Measurements from ENCODE around the gene CEBPB. TPM values are rescaled to one million over a fixed set of nuclear protein-coding genes. Genes with fewer than 3 reads are reported as not detected.

The CEBPB gene
- total RNA-seq, 1 experiment from 2014 or later, result 22.6 TPM

DNA sequence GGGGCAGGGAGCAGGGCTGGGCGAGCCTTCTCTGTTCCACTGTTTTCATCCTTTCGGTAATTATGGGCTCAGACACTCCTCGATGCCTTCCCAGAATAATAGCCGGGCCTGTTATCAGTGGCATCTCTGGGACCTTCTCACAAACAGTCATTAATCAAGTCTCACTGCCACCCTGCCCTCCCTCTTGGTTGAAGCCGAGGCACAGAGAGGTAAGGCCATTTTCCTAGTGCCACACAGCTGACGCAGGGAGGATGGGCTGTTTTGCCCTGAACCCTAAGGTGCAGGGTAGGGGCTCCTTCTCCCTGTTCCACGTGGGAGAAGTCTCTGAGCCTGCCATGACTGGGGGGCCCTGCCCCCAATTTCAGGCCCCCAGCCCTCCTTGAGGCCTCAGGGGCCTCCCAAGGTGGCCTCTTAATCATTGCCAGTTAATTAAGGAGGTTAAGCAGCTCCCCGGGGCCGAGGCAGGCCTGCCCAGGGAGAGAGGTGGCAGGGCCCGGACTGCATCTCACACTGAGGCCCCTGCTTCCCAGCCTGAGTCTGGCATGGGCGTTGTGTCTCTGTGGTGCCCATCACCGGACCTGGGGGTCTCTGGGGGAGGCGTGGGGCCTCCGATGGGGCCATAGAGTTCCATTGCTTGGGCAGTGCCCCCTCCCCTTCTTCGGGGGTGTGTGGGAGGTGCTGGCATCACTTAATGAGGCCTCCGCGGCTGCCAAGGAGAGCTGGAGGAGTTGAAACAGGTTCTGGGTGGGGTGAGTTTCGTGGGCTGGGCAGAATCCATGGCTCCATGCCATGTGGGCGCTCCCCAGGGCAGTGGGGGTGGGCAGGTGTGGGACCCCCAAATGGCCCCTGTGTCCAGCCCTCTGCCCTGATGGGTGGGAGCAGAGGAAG lies 42.9 kb downstream of the CEBPB start:
- Histone ChIP-seq H3K56ac (ENCODE audit: insufficient read length, low read depth, low read length) (no peak overlapping the region), H3T11ph (ENCODE audit: low read length) (no peak overlapping the region), H2AFZ (ENCODE audit: low read length) (no peak overlapping the region), H3K23ac (ENCODE audit: insufficient read length, low read depth, low read length) (no peak overlapping the region), H2BK20ac (ENCODE audit: low read depth, low read length, poor library complexity, severe bottlenecking) (no peak overlapping the region), H2BK5ac (ENCODE audit: insufficient read length, low read length) (no peak overlapping the region), H3K27me3 (ENCODE audit: insufficient read depth, low read length) (no peaks in the 10 kb centered on the region), H3K79me1 (ENCODE audit: insufficient read depth, low read depth, low read length, poor library complexity, severe bottlenecking) (no peaks in the 10 kb centered on the region), H3K9ac (ENCODE audit: extremely low read depth, insufficient read length, low read length) (no peak overlapping the region), H3K4ac (ENCODE audit: low read depth, low read length) (no peak overlapping the region), H4K91ac (ENCODE audit: insufficient read length, low read depth, low read length) (no peak overlapping the region), H3K18ac (ENCODE audit: insufficient read length, low read depth, low read length) (no peak overlapping the region), H3K79me2 (ENCODE audit: insufficient read depth, low read length) (no peaks in the 10 kb centered on the region), H3K27ac (ENCODE audit: insufficient read length, low read depth, low read length) (no peak overlapping the region), H4K8ac (replicated peaks; ENCODE audit: insufficient read length, low read depth, low read length) (no peak overlapping the region), H3K4me1 (ENCODE audit: insufficient read depth, low read length) (no peaks in the 10 kb centered on the region), H3K4me2 (ENCODE audit: insufficient read depth, insufficient read length, low read length) (no peak overlapping the region), H2BK120ac (ENCODE audit: low read depth, low read length, poor library complexity, severe bottlenecking) (no peak overlapping the region), H4K20me1 (ENCODE audit: control insufficient read depth, insufficient read depth, insufficient read length) (no peaks in the 10 kb centered on the region), H2BK12ac (ENCODE audit: insufficient read length, low read depth, low read length) (no peak overlapping the region), H2BK15ac (ENCODE audit: low read depth, low read length) (no peak overlapping the region), H3K9me3 (ENCODE audit: control insufficient read depth, low read depth, low read length) (no peaks in the 10 kb centered on the region), H3K14ac (ENCODE audit: insufficient read depth, low read length) (no peak overlapping the region), H4K5ac (ENCODE audit: insufficient read length, low read depth, low read length) (no peak overlapping the region), H2AK5ac (ENCODE audit: insufficient read length, low read length) (no peak overlapping the region), H3K23me2 (ENCODE audit: insufficient read length, low read depth, low read length, poor library complexity, severe bottlenecking) (no peaks in the 10 kb centered on the region)
- TF ChIP-seq, protein P1, sequence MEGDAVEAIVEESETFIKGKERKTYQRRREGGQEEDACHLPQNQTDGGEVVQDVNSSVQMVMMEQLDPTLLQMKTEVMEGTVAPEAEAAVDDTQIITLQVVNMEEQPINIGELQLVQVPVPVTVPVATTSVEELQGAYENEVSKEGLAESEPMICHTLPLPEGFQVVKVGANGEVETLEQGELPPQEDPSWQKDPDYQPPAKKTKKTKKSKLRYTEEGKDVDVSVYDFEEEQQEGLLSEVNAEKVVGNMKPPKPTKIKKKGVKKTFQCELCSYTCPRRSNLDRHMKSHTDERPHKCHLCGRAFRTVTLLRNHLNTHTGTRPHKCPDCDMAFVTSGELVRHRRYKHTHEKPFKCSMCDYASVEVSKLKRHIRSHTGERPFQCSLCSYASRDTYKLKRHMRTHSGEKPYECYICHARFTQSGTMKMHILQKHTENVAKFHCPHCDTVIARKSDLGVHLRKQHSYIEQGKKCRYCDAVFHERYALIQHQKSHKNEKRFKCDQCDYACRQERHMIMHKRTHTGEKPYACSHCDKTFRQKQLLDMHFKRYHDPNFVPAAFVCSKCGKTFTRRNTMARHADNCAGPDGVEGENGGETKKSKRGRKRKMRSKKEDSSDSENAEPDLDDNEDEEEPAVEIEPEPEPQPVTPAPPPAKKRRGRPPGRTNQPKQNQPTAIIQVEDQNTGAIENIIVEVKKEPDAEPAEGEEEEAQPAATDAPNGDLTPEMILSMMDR (conservative IDR thresholded peaks at IDR 0.05), result no peak
- no peak for DNase-seq
- no peaks in the 10 kb centered on the region for H3K9me3 Mint-ChIP-seq
- no peak overlapping the region for H3K4me3 Mint-ChIP-seq
- no peaks in the 10 kb centered on the region; the same call in none of the 2 replicates for H3K27me3 Mint-ChIP-seq (ENCODE audit: low read depth)
- WGBS (ENCODE audit: extremely low coverage, insufficient read length, low lambda C conversion rate), result no CpG with 5 or more reads among the region's 19 CpGs
- H3K36me3 Mint-ChIP-seq (ENCODE audit: insufficient read depth in 1 of 3, low read depth in 3 of 3), result no peaks in the 10 kb centered on the region
- peaks cover 0 to 2% of the 10 kb centered on the region in 2 experiments; a peak in 1 of 4 replicates for H3K4me1 Mint-ChIP-seq
- no peak overlapping the region; a peak in 1 of 7 replicates for H3K27ac Mint-ChIP-seq
